NCI-H2196 (cell line): Measurements from ENCODE around the gene TREX2.
"Not testable (repeated sequence)": the region's sequence is repeated elsewhere in the genome, so short reads cannot be mapped to it uniquely, and the experiment has no call there.

ENCODE experiments used
- DNase-seq: peaks from one replicate; lab custom pipeline; 2025; ENCODE audit not compliant: unreplicated experiment; lab: John Stamatoyannopoulos, UW

Gene TREX2

GRCh38 chrX:153410888-153411254 is 35.0 kb downstream of the TREX2 start:
- no peak for DNase-seq

- DNase-seq: no peak
Observed at GRCh38 chrX:153410373-153410772, 35.5 kb downstream of the TREX2 start.

- no peak for DNase-seq
Observed at GRCh38 chrX:153409414-153410101, 36.3 kb downstream of the TREX2 start.

DNA sequence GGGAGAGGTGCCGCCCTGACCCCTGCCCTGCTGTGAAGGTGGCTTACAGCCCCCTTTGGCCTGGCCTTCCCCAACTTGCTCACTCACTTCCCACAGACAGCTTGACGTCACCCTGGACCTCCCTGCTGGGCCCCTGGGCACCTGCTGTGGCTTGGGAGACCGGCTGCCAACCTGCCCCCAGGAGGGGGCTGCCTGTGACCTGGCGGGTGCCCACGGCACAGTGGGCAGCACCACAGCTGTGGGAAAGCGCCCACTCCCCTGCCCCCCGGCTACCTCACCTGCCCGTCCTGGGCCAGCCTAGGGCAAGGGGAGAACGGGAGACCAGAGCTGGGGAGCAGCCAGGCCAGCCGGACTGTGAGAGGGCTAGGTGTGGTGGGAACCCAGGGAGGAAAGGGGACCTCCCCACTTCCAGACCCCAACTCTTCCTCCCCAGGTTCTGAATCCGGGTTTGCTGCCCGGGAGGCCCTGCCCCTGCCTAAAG is 36.9 kb downstream of the TREX2 start:
- DNase-seq: no peak

DNA sequence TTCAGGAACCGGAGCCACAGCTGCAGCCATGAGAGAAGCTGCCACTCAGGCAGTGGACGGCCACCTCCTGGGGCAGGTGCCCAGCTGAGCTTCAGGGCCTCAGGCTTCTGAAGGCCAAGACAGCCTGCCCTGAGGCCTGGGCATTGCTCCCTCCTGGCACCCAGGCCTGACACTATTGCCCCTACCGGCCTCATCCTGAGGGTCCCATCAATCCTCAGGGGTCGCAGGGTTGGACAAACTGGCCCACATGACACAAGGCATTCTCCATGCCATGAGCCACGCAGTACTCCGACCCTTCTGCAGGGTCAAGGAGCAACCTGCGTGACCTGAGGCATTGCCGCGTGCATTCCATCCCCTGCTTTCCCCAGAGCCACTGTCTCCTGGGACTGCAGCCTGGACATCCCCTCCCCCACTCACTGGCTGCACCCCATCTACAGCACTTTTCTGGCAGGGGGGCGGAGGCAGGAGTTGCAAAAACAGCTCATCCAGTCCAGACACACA is 37.6 kb downstream of the TREX2 start:
- DNase-seq: no peak

DNA sequence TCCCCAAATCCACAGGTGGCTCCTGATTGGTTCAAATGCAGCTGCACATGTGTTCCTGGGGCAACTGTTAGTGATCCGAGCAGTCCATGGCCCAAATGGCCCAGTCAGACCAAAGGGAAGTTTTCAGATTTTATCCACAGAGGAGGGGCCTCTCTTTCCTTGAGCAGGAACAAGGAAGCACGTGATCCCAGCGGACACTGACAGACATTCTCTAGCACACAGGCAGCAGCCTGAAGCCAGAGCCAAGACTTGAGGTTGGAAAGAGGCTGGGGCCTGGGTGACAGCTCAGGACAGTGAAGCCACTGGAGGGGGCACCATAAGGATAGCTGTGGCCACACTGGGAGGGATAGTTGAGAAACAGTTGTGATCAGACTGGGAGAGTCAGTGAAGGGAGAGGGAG is 38.1 kb downstream of the TREX2 start:
- no peak for DNase-seq

GRCh38 chrX:153406903-153407302 is 39.0 kb downstream of the TREX2 start:
- peak; percentile 14 for DNase-seq

- DNase-seq: no peak
Observed at GRCh38 chrX:153406011-153406410, 39.8 kb downstream of the TREX2 start.

- DNase-seq: no peak
Observed at GRCh38 chrX:153405426-153405825, 40.4 kb downstream of the TREX2 start.

GRCh38 chrX:153404333-153404732 is 41.5 kb downstream of the TREX2 start:
- not testable (repeated sequence) for DNase-seq

GRCh38 chrX:153401133-153401764 is 44.6 kb downstream of the TREX2 start, which contains the start of gene PNMA6E:
Gene PNMA6E (minus strand): TSS chrX:153401350. CDS start chrX:153398849, 2,501 bp downstream.
- no peak for DNase-seq

- no peak for DNase-seq
Observed at GRCh38 chrX:153400146-153401132, 45.4 kb downstream of the TREX2 start.

DNA sequence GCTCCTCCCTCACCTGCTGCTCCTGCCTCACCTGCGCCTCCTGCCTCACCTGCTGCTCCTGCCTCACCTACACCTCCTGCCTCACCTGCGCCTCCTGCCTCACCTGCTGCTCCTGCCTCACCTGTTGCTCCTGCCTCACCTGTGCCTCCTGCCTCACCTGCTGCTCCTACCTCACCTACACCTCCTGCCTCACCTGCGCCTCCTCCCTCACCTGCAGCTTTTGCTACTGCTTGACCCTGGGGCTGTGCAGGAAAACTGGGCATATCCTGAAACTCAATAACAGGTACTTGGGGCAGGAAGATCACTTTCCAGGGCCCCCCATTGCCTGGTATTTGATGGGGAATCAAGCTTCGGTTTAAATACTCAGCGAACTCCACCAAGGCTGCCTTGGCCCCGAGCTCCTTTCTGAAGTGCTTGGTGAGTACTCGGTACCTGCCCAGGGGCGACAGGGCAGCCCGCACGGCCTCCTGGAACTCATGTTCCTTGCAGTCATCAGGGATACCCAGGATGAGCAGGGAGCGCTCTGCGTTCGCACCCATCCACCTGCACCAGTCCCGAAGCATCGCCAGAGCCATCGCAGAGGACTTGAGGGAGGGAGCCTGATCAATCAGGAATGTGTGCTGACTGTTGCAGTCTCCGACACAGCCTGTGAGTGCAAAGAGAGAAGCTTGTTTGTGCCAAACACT is 47.4 kb downstream of the TREX2 start:
- no peak for DNase-seq

GRCh38 chrX:153397256-153397960 is 48.4 kb downstream of the TREX2 start:
- peak; percentile 41 for DNase-seq

GRCh38 chrX:153396320-153397195 is 49.3 kb downstream of the TREX2 start:
- DNase-seq: no peak

GRCh38 chrX:153395613-153396319 is 50.1 kb downstream of the TREX2 start:
- no peak for DNase-seq

DNA sequence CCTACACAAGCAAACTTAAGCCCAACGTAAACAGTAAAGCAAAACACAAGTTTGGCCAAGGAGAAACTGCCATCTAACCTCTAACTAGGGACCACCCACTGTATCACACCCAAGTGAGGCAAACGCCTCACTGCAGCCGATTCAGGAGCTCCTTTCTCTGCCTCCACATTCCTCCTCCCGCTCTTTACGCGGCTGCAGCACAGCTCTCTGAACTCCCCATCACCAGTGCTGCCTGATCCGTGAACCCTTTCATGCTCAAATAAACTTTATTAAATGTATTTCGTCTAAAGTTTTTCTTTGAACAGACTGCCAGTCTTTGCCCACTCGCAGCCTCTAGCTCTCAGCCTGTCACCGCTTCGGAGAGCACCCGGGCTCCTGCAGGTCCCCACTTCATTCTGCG is 51.2 kb downstream of the TREX2 start:
- no peak for DNase-seq
